Endodermal cell (in vitro differentiated cells): ENCODE results near the gene C9orf43. TPM values are rescaled to one million over a fixed set of nuclear protein-coding genes. Genes with fewer than 3 reads are reported as not detected.
"Not testable (repeated sequence)": the region's sequence is repeated elsewhere in the genome, so short reads cannot be mapped to it uniquely, and the experiment has no call there.

Source experiments
- DNase-seq: peaks from one replicate; pipeline ENCODE4 v3.0.0-alpha.2; 2017
- H3K27ac ChIP-seq: 2 replicates; pipeline ENCODE4 v1.5.1; 2013; ENCODE audit warnings: mild to moderate bottlenecking, low read depth, low read length, moderate library complexity
- H3K27me3 ChIP-seq: 2 replicates; pipeline ENCODE4 v1.6.1; 2013; ENCODE audit warnings: mild to moderate bottlenecking, low read length, moderate library complexity; ENCODE audit not compliant: insufficient read depth, control insufficient read depth, poor library complexity, severe bottlenecking
- H3K36me3 ChIP-seq: 2 replicates; pipeline ENCODE4 v1.7.0; 2013; ENCODE audit warnings: mild to moderate bottlenecking, low read length, moderate library complexity; ENCODE audit not compliant: control insufficient read depth, insufficient read depth
- H3K4me1 ChIP-seq: one replicate; pipeline ENCODE4 v1.7.0; 2013; ENCODE audit warnings: low read length; ENCODE audit not compliant: control insufficient read depth, insufficient read depth
- H3K4me3 ChIP-seq: 2 replicates; pipeline ENCODE4 v1.5.1; 2013; ENCODE audit warnings: mild to moderate bottlenecking, low read length, moderate library complexity
- H3K9ac ChIP-seq: 2 replicates; pipeline ENCODE4 v1.6.1; 2013; ENCODE audit warnings: mild to moderate bottlenecking, low read length, moderate library complexity; ENCODE audit not compliant: poor library complexity, severe bottlenecking; ENCODE audit errors: extremely low read depth
- H3K9me3 ChIP-seq: 2 replicates; pipeline ENCODE4 v1.6.1; 2013; ENCODE audit warnings: mild to moderate bottlenecking, low read length, moderate library complexity; ENCODE audit not compliant: control insufficient read depth
- H3K27ac Mint-ChIP-seq: 2 replicates; pipeline ENCODE4 v1.8.0; 2020; ENCODE audit warnings: mixed read lengths
- H3K27me3 Mint-ChIP-seq: 2 replicates; pipeline ENCODE4 v1.8.0; 2021; ENCODE audit warnings: mild to moderate bottlenecking, mixed read lengths; ENCODE audit not compliant: insufficient read depth
- H3K36me3 Mint-ChIP-seq: 2 replicates; pipeline ENCODE4 v1.8.0; 2020; ENCODE audit warnings: low read depth, mixed read lengths
- H3K4me1 Mint-ChIP-seq: 2 replicates; pipeline ENCODE4 v1.8.0; 2020; ENCODE audit warnings: mixed read lengths
- H3K4me3 Mint-ChIP-seq: 2 replicates; pipeline ENCODE4 v1.8.0; 2020; ENCODE audit warnings: mild to moderate bottlenecking, moderate library complexity, mixed read lengths
- H3K9me3 Mint-ChIP-seq: 2 replicates; pipeline ENCODE4 v1.8.0; 2020; ENCODE audit warnings: mild to moderate bottlenecking, mixed read lengths
- WGBS, 2 experiments: methylation state at CpG; one replicate each; pipeline versions ENCODE4 v1.1.5 to v1.1.7; 2013; ENCODE audit warnings: missing lambda C conversion rate in 2 of 2, mixed read lengths in 1 of 2; ENCODE audit not compliant: insufficient coverage in 1 of 2, insufficient read length in 1 of 2; 5-methylcytosine and 5-hydroxymethylcytosine counted together
- total RNA-seq, 2 donors: library from RNA; stranded (reverse); fragmentation: NEBNext Ultra II Directional in 1 of 2; extraction: Animal tissue kit (Norgen Biotek cat#: 25700) in 1 of 2; gene quantifications; 2 replicates in 1 of 2; 3 replicates in 1 of 2; pipeline ENCODE4 v1.2.1, GENCODE V29; 2021
- TF ChIP-seq, protein P1 (sequence below): fragments of 200-600 bp; sonication (generic); conservative IDR thresholded peaks from 2 replicates; pipeline ENCODE4 v1.5.0; 2021; ENCODE audit warnings: antibody characterized with exemption, mild to moderate bottlenecking

Gene C9orf43
- total RNA-seq, 2 donors from 2014 or later: 0.40 to 1.1 TPM

- H3K9me3 ChIP-seq: no peaks in the 10 kb centered on the region
- no peaks in the 10 kb centered on the region for H3K4me1 ChIP-seq
- no peak overlapping the region for H3K27ac Mint-ChIP-seq
- no peak overlapping the region for H3K27ac ChIP-seq
- no peak overlapping the region for H3K4me3 Mint-ChIP-seq
- TF ChIP-seq, protein P1, sequence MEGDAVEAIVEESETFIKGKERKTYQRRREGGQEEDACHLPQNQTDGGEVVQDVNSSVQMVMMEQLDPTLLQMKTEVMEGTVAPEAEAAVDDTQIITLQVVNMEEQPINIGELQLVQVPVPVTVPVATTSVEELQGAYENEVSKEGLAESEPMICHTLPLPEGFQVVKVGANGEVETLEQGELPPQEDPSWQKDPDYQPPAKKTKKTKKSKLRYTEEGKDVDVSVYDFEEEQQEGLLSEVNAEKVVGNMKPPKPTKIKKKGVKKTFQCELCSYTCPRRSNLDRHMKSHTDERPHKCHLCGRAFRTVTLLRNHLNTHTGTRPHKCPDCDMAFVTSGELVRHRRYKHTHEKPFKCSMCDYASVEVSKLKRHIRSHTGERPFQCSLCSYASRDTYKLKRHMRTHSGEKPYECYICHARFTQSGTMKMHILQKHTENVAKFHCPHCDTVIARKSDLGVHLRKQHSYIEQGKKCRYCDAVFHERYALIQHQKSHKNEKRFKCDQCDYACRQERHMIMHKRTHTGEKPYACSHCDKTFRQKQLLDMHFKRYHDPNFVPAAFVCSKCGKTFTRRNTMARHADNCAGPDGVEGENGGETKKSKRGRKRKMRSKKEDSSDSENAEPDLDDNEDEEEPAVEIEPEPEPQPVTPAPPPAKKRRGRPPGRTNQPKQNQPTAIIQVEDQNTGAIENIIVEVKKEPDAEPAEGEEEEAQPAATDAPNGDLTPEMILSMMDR: no peak
- H3K27me3 Mint-ChIP-seq: no peaks in the 10 kb centered on the region
- no peak overlapping the region for H3K4me3 ChIP-seq
- H3K36me3 Mint-ChIP-seq: peaks cover 22% of the 10 kb centered on the region
- whole genome bisulfite sequencing, 2 experiments: 40 to 100% methylated on average over 1 of the region's 1 CpG
- H3K9me3 Mint-ChIP-seq: no peaks in the 10 kb centered on the region
- H3K9ac ChIP-seq: no peak overlapping the region
- peaks cover 19% of the 10 kb centered on the region for H3K36me3 ChIP-seq
- DNase-seq: no peak
- no peaks in the 10 kb centered on the region for H3K27me3 ChIP-seq
- no peaks in the 10 kb centered on the region for H3K4me1 Mint-ChIP-seq
Observed at GRCh38 chr9:113364951-113365350, 45.6 kb upstream of the C9orf43 start.

DNA sequence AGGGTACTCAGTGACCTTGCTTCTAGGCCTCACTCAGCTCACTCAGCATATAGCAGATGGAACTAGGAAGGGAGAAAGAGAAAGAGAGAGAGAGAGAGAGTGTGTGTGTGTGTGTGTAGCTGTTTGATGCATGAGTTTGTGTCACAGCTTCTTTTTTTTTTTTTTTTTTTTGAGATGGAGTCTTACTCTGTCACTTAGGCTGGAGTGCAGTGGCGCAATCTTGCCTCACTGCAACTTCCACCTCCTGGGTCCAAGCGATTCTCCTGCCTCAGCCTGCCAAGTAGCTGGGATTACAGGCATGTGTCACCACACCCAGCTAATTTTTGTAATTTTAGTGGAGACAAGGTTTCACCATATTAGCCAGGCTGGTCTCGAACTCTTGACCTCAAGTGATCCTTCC, 44.9 kb upstream of the C9orf43 start:
- H3K27ac Mint-ChIP-seq, H3K4me3 Mint-ChIP-seq, H3K27me3 ChIP-seq, H3K9me3 Mint-ChIP-seq, H3K27me3 Mint-ChIP-seq, H3K9me3 ChIP-seq, H3K27ac ChIP-seq, H3K4me3 ChIP-seq, H3K4me1 Mint-ChIP-seq, H3K9ac ChIP-seq, DNase-seq, H3K4me1 ChIP-seq: not testable (repeated sequence)
- peaks cover 26% of the 10 kb centered on the region for H3K36me3 Mint-ChIP-seq
- H3K36me3 ChIP-seq: peaks cover 14% of the 10 kb centered on the region
- 83 to 92% methylated on average over 2 to 3 of the region's 3 CpGs for WGBS, 2 experiments

DNA sequence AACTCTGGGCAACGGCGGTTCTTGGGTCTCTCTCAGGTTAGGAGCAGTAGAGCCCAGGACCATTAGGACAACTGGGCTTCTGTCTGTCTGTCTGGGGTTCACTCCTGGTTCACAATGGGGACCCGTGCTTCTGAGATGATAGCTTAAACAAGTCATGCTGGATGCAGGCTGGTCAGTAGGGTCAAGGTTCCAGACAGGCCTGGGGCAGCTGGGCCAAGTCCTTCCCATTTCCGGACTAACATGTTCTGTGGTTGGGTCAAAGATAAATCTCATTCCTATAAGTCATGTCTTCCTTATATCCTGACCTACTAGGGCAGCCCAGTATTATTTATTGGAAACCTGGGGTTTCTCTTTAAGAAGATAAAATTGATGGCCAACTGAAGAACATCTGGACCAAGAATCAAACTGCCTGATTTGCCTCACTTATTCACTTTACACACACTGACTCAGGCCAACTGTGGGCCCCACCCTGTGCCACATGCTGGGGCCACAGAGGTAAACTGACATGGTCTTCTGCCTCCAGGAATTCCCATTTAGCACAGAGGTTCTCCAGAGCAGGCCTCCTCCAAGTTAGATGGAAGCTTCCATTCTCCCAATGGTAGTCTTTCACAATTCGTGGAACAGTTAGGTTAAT, 42.1 kb upstream of the C9orf43 start:
- Mint-ChIP-seq H3K27me3 (no peaks in the 10 kb centered on the region), H3K9me3 (no peaks in the 10 kb centered on the region), H3K4me3 (no peak overlapping the region), H3K27ac (no peak overlapping the region), H3K4me1 (peaks cover 11% of the 10 kb centered on the region), H3K36me3 (peaks cover 29% of the 10 kb centered on the region)
- Histone ChIP-seq H3K27ac (no peak overlapping the region), H3K9me3 (no peaks in the 10 kb centered on the region), H3K4me3 (no peak overlapping the region), H3K9ac (no peak overlapping the region), H3K36me3 (peaks cover 20% of the 10 kb centered on the region), H3K27me3 (no peaks in the 10 kb centered on the region), H3K4me1 (peaks cover 6% of the 10 kb centered on the region)
- 91 to 100% methylated on average over 5 of the region's 5 CpGs for WGBS, 2 experiments
- TF ChIP-seq, protein P1: no peak
- DNase-seq: no peak
